Lower leg skin (tissue), 3 donors: ENCODE results near the gene APOA1.

Source experiments
- CTCF ChIP-seq, 3 donors: fragments of 450-650 bp; IDR thresholded peaks; one replicate each; pipeline ENCODE4 v1.5.1; 2016; ENCODE audit warnings: antibody characterized with exemption in 3 of 3, mild to moderate bottlenecking in 3 of 3, moderate library complexity in 2 of 3
- POLR2A ChIP-seq, 2 donors: fragments of 450-650 bp; IDR thresholded peaks; one replicate each; pipeline ENCODE4 v1.6.1; 2016 to 2017; ENCODE audit warnings: antibody characterized with exemption in 2 of 2, mild to moderate bottlenecking in 1 of 2, moderate library complexity in 1 of 2

GRCh38 chr11:116821050-116821918, 16.1 kb downstream of the APOA1 start:
- no peak for TF ChIP-seq POLR2A (IDR thresholded peaks at IDR 0.05)
- TF ChIP-seq CTCF (IDR thresholded peaks at IDR 0.05) = no peak
